AG10803 (cell line): ENCODE measurements around the gene CCR2.

ENCODE experiments used
- DNase-seq: peaks from one replicate; pipeline ENCODE4 v3.0.0; 2010; ENCODE audit warnings: low read depth
- H3K4me3 ChIP-seq: 2 replicates; pipeline ENCODE4 v1.5.1; 2011; ENCODE audit warnings: mild to moderate bottlenecking, low read length, control low read depth
- CTCF ChIP-seq: conservative IDR thresholded peaks from 2 replicates; pipeline ENCODE4 v1.5.1; 2011; ENCODE audit warnings: mild to moderate bottlenecking, low read length, control low read depth, inconsistent platforms

CCR2 gene

GRCh38 chr3:46369675-46370132, 15.8 kb downstream of the CCR2 start:
- no peak for DNase-seq
- no peak for TF ChIP-seq CTCF
- no peak overlapping the region for H3K4me3 ChIP-seq

GRCh38 chr3:46370839-46371518, 17.1 kb downstream of the CCR2 start, which contains the start of gene CCR5:
TSS of gene CCR5 (plus strand) at chr3:46370946. CDS start at chr3:46372903, 1,957 bp downstream.
- DNase-seq, result no peak
- H3K4me3 ChIP-seq, result no peak within 1 kb of the TSS
- TF ChIP-seq CTCF, result no peak

GRCh38 chr3:46371519-46372340, 17.8 kb downstream of the CCR2 start:
- no peak for TF ChIP-seq CTCF
- DNase-seq, result no peak
- H3K4me3 ChIP-seq, result no peak overlapping the region

- peak; percentile 35 for DNase-seq
- peak; percentile 72 for TF ChIP-seq CTCF
- H3K4me3 ChIP-seq, result no peak overlapping the region
These were observed 18.8 kb downstream of the CCR2 start for GRCh38 chr3:46372492-46373359.

- no peak for TF ChIP-seq CTCF
- no peak for DNase-seq
- H3K4me3 ChIP-seq, result no peak overlapping the region
These were observed 20.8 kb downstream of the CCR2 start for GRCh38 chr3:46374755-46375154.

- no peak for DNase-seq
- H3K4me3 ChIP-seq, result no peak overlapping the region
- TF ChIP-seq CTCF, result no peak
These were observed 21.3 kb downstream of the CCR2 start for GRCh38 chr3:46375218-46375617.
